Panc1 (cell line): ENCODE measurements around the gene NBPF11.
"Not testable (repeated sequence)": the region's sequence is repeated elsewhere in the genome, so short reads cannot be mapped to it uniquely, and the experiment has no call there.

Experiments
- POLR2AphosphoS5 ChIP-seq: IDR thresholded peaks from 2 replicates; pipeline ENCODE4 v1.6.1; 2012; ENCODE audit warnings: mild to moderate bottlenecking, low read depth, low read length, moderate library complexity
- TF ChIP-seq, protein P1 (sequence below): fragments of 450-650 bp; IDR thresholded peaks from 2 replicates; pipeline ENCODE4 v1.5.1; 2017; ENCODE audit warnings: mild to moderate bottlenecking

- TF ChIP-seq, protein P1, sequence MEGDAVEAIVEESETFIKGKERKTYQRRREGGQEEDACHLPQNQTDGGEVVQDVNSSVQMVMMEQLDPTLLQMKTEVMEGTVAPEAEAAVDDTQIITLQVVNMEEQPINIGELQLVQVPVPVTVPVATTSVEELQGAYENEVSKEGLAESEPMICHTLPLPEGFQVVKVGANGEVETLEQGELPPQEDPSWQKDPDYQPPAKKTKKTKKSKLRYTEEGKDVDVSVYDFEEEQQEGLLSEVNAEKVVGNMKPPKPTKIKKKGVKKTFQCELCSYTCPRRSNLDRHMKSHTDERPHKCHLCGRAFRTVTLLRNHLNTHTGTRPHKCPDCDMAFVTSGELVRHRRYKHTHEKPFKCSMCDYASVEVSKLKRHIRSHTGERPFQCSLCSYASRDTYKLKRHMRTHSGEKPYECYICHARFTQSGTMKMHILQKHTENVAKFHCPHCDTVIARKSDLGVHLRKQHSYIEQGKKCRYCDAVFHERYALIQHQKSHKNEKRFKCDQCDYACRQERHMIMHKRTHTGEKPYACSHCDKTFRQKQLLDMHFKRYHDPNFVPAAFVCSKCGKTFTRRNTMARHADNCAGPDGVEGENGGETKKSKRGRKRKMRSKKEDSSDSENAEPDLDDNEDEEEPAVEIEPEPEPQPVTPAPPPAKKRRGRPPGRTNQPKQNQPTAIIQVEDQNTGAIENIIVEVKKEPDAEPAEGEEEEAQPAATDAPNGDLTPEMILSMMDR: not testable (repeated sequence)
- TF ChIP-seq POLR2AphosphoS5: not testable (repeated sequence)
Measured at GRCh38 chr1:148078632-148079519, 73.2 kb downstream of the NBPF11 start.
